Stimulated activated naive CD8-positive, alpha-beta T cell treated with anti-CD3 and anti-CD28 coated beads, Interleukin-15, amount 100 ng/mL, for 72 hours (primary cell): ENCODE results near the gene CASQ2.

Experiments used
- ATAC-seq: fragments of 150-1000 bp; cut with Tn5 transposase; 2 replicates; pipeline ENCODE4 v1.10.0; 2021; ENCODE audit warnings: mild to moderate bottlenecking, moderate library complexity
- DNase-seq, 2 donors: peaks; one replicate each; pipeline ENCODE4 v3.0.0; 2021 to 2022
- H3K27ac Mint-ChIP-seq, 2 donors: one replicate each; pipeline ENCODE4 v1.8.0; 2022; ENCODE audit warnings: mild to moderate bottlenecking in 2 of 2, mixed read lengths in 2 of 2, moderate library complexity in 2 of 2
- H3K27me3 Mint-ChIP-seq: one replicate; pipeline ENCODE4 v1.8.0; 2022; ENCODE audit warnings: mixed read lengths
- H3K4me1 Mint-ChIP-seq: one replicate; pipeline ENCODE4 v1.8.0; 2022; ENCODE audit warnings: mild to moderate bottlenecking, mixed read lengths
- H3K4me3 Mint-ChIP-seq, 2 donors: one replicate each; pipeline ENCODE4 v1.8.0; 2022; ENCODE audit warnings: mild to moderate bottlenecking in 2 of 2, mixed read lengths in 2 of 2, moderate library complexity in 1 of 2
- H3K9me3 Mint-ChIP-seq, 2 donors: one replicate each; pipeline ENCODE4 v1.8.0; 2022; ENCODE audit warnings: mixed read lengths in 2 of 2

Gene CASQ2

DNA sequence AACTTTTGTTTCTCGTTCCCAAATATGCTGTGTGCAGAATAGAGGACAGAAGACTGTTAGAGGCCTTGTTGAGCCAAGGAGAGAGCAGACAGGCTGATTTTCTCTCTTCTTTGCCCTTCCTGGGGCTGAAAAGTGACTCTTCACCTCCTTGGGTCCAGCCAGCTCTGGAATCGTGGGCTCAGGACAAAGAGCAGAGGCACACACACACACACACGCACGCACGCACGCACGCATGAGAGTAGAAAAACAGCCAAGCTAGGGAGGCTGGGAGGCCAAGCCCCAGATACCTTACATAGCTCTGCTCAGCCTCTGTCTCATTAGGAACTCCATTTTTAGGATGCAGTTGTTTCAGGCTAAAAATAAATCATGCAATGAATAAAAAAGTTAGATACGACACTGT, at the start of gene CASQ2:
Gene CASQ2, minus strand, starts transcription at position 166 of the 400 bp plus-strand sequence. CDS start 173 bp downstream, outside the sequence.
- H3K27ac Mint-ChIP-seq, result no peak within 1 kb of the TSS
- no peaks in the 10 kb centered on the region for H3K9me3 Mint-ChIP-seq
- H3K4me3 Mint-ChIP-seq, result no peak within 1 kb of the TSS
- ATAC-seq (no peak), DNase-seq (no peak)
- no peaks in the 10 kb centered on the region for H3K4me1 Mint-ChIP-seq
- H3K27me3 Mint-ChIP-seq, result peaks cover 36% of the 10 kb centered on the region

- H3K9me3 Mint-ChIP-seq, result no peaks in the 10 kb centered on the region
- DNase-seq, result no peak
- no peak for ATAC-seq
- H3K4me1 Mint-ChIP-seq, result no peaks in the 10 kb centered on the region
- H3K4me3 Mint-ChIP-seq, result no peak overlapping the region
- peaks cover 28% of the 10 kb centered on the region for H3K27me3 Mint-ChIP-seq
- H3K27ac Mint-ChIP-seq, result no peak overlapping the region
These were observed 47.2 kb upstream of the CASQ2 start for GRCh38 chr1:115815694-115816093.

GRCh38 chr1:115814685-115815398, 46.3 kb upstream of the CASQ2 start:
- H3K4me3 Mint-ChIP-seq, result no peak overlapping the region
- no peak for DNase-seq

GRCh38 chr1:115813727-115814126, 45.2 kb upstream of the CASQ2 start:
- peaks cover 28% of the 10 kb centered on the region for H3K27me3 Mint-ChIP-seq
- ATAC-seq, result peak; percentile 9
- no peaks in the 10 kb centered on the region for H3K9me3 Mint-ChIP-seq
- H3K27ac Mint-ChIP-seq, result no peak overlapping the region
- DNase-seq, result no peak
- H3K4me1 Mint-ChIP-seq, result no peaks in the 10 kb centered on the region
- no peak overlapping the region for H3K4me3 Mint-ChIP-seq

More at GRCh38 chr1:115814685-115815398, 46.3 kb upstream of the CASQ2 start:
- ATAC-seq, result no peak
- H3K27ac Mint-ChIP-seq, result no peak overlapping the region
- H3K27me3 Mint-ChIP-seq, result peaks cover 28% of the 10 kb centered on the region
- no peaks in the 10 kb centered on the region for H3K9me3 Mint-ChIP-seq
- H3K4me1 Mint-ChIP-seq, result no peaks in the 10 kb centered on the region

DNA sequence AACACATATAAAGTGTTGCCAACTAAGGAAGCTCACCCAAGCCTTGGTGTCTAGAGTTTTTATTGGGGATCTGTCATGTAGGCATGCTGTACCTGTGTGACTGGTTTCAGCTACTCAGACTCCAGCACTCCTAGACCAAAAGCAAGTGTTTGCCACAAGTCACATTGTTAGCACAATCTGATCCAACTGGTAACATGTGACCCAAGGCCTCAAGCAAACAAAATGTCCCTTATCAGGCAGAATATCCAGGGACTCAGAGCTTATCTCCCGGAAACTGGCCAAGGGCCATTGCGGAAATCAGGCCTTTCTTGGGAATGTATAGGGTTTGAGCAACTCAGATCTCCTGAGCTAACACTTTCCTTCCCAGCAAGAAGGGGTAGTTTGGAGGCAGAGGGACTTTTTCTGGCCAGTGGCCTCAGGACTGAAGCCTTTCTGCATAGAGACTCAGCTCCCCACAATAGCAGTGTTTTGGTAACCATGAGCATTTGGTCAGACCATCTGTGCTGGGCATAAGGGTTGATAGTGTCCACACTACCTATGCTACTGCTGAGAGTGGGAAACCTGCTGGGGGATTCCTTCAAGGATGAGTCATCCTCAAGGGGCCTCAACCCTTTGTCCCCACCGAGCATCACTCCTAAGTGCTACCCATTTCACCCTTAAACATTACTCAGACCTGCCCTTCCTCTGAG, 42.8 kb upstream of the CASQ2 start:
- Mint-ChIP-seq H3K9me3 (no peaks in the 10 kb centered on the region), H3K4me1 (no peaks in the 10 kb centered on the region), H3K27me3 (peaks cover 40% of the 10 kb centered on the region), H3K4me3 (no peak overlapping the region), H3K27ac (no peak overlapping the region)
- peak; percentile 37 for ATAC-seq
- no peak for DNase-seq

- Mint-ChIP-seq H3K9me3 (no peaks in the 10 kb centered on the region), H3K27me3 (peaks cover 35% of the 10 kb centered on the region), H3K4me3 (no peak overlapping the region), H3K4me1 (no peaks in the 10 kb centered on the region), H3K27ac (no peak overlapping the region)
- no peak for ATAC-seq
- no peak for DNase-seq
These were observed 42.1 kb upstream of the CASQ2 start for GRCh38 chr1:115810609-115811008.

DNA sequence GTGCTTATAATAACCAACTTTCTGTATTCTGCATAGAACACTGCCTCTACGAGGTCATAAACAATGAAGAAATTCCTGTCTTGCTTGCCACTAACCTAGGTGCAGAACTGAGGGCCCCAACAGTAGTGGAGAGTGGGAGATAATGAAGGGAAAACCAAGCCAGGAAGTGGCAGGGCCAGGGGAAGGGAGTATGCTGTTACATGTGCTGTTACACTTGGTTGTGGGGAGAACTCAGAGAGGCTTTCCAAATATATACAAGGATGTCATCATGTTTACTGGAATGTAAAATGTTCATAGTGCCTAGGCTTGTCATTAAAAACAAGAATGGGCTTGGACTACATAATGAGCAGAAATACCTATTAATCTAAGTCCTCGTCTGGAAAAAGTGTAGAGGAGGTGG, 41.3 kb upstream of the CASQ2 start:
- no peak overlapping the region for H3K4me3 Mint-ChIP-seq
- H3K27ac Mint-ChIP-seq, result peak overlapping the region in 1 of 2 donors; percentile 15
- ATAC-seq, result no peak
- DNase-seq, result no peak
- no peaks in the 10 kb centered on the region for H3K9me3 Mint-ChIP-seq
- no peaks in the 10 kb centered on the region for H3K4me1 Mint-ChIP-seq
- peaks cover 27% of the 10 kb centered on the region for H3K27me3 Mint-ChIP-seq

GRCh38 chr1:115809076-115809475, 40.6 kb upstream of the CASQ2 start:
- Mint-ChIP-seq H3K4me3 (no peak overlapping the region), H3K9me3 (no peaks in the 10 kb centered on the region), H3K27ac (peak overlapping the region in 1 of 2 donors; percentile 22), H3K4me1 (no peaks in the 10 kb centered on the region), H3K27me3 (peaks cover 24% of the 10 kb centered on the region)
- no peak for ATAC-seq
- DNase-seq, result no peak

DNA sequence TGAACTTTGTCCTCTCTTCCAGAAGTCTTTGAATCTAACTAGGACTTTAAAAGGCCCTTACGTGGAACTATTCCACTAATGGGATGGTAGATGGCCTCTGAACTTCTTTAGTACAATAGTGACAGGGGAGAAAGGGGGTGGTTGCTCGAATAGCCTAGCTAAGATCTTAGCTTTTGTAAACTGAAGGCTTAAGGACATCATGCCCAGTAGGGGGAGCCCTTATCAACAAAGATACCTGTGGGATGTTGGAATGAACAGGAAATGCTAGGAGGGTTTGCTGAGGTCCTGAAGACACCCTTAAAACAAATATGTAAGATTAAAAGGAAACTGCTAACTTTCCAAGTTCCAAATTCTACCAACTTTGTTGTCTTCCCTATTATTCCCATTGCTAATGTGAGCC, 39.2 kb upstream of the CASQ2 start:
- ATAC-seq (peak; percentile 76), DNase-seq (peak; percentile 36 to 39)
- no peaks in the 10 kb centered on the region for H3K4me1 Mint-ChIP-seq
- H3K27me3 Mint-ChIP-seq, result peaks cover 13% of the 10 kb centered on the region
- H3K27ac Mint-ChIP-seq, result no peak overlapping the region
- no peaks in the 10 kb centered on the region for H3K9me3 Mint-ChIP-seq
- H3K4me3 Mint-ChIP-seq, result no peak overlapping the region

DNA sequence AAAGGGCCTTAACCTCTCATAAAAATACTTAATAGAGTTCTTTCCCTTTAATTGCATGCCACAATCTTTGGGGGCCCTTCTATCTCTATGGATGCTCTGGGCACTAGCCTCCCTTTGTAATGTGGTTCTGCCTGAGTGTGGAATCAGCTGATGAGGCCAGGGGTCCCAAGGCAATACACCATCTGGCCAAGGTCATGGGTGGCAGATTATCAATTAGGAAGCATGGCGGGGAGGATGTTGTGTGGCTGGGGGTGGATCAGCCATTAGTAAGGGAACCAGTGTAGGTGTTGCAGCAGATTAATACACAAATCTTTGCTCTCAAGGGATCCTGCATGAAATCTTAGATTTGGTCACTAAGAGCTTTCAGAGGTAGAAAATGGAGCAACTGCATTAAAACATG, 37.1 kb upstream of the CASQ2 start:
- DNase-seq (no peak), ATAC-seq (no peak)
- Mint-ChIP-seq H3K9me3 (no peaks in the 10 kb centered on the region), H3K27me3 (peaks cover 12% of the 10 kb centered on the region), H3K4me1 (no peaks in the 10 kb centered on the region), H3K4me3 (no peak overlapping the region), H3K27ac (no peak overlapping the region)

- DNase-seq, result no peak
These were observed 33.9 kb upstream of the CASQ2 start for GRCh38 chr1:115802416-115802815.

GRCh38 chr1:115797486-115797885, 29.0 kb upstream of the CASQ2 start:
- Mint-ChIP-seq H3K27ac (no peak overlapping the region), H3K4me1 (no peaks in the 10 kb centered on the region)

More at GRCh38 chr1:115802416-115802815, 33.9 kb upstream of the CASQ2 start:
- Mint-ChIP-seq H3K4me3 (no peak overlapping the region), H3K27ac (no peak overlapping the region), H3K4me1 (no peaks in the 10 kb centered on the region), H3K27me3 (peaks cover 18% of the 10 kb centered on the region), H3K9me3 (no peaks in the 10 kb centered on the region)
- no peak for ATAC-seq

DNA sequence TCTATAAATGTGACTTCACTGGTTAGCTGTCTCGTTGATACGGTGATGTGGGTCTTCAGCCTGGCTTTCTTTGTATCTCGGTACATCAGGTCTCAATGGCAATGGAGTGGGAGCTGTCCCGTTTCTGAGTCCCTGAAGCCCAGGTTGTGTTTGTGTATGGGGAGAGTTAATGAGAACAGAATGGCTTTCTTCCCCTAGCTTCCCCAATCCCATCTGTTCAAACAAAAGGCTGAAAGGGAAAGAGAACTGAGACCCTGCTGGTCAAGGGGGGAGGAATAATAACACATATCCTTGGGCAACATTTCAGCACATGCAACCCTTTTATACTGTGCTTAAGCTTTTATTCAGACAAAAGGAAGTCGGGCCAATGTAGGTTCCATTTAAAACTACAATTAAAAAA, 28.4 kb upstream of the CASQ2 start:
- Mint-ChIP-seq H3K4me1 (no peaks in the 10 kb centered on the region), H3K27me3 (peaks cover 43% of the 10 kb centered on the region), H3K4me3 (no peak overlapping the region), H3K27ac (no peak overlapping the region), H3K9me3 (no peaks in the 10 kb centered on the region)
- no peak for ATAC-seq
- no peak for DNase-seq

More at GRCh38 chr1:115797486-115797885, 29.0 kb upstream of the CASQ2 start:
- peaks cover 37% of the 10 kb centered on the region for H3K27me3 Mint-ChIP-seq
- H3K9me3 Mint-ChIP-seq, result no peaks in the 10 kb centered on the region
- no peak for ATAC-seq
- no peak overlapping the region for H3K4me3 Mint-ChIP-seq
- DNase-seq, result no peak

- ATAC-seq (no peak), DNase-seq (no peak)
- H3K4me3 Mint-ChIP-seq, result no peak overlapping the region
- H3K4me1 Mint-ChIP-seq, result no peaks in the 10 kb centered on the region
- H3K9me3 Mint-ChIP-seq, result no peaks in the 10 kb centered on the region
- H3K27me3 Mint-ChIP-seq, result peaks cover 43% of the 10 kb centered on the region
- no peak overlapping the region for H3K27ac Mint-ChIP-seq
These were observed 27.5 kb upstream of the CASQ2 start for GRCh38 chr1:115796036-115796435.

GRCh38 chr1:115794976-115795639, 26.6 kb upstream of the CASQ2 start:
- Mint-ChIP-seq H3K27me3 (peaks cover 43% of the 10 kb centered on the region), H3K27ac (no peak overlapping the region), H3K4me1 (no peaks in the 10 kb centered on the region), H3K9me3 (no peaks in the 10 kb centered on the region), H3K4me3 (no peak overlapping the region)
- ATAC-seq, result no peak
- DNase-seq, result no peak

- Mint-ChIP-seq H3K27ac (no peak overlapping the region), H3K4me3 (no peak overlapping the region), H3K4me1 (no peaks in the 10 kb centered on the region), H3K27me3 (peaks cover 35% of the 10 kb centered on the region), H3K9me3 (no peaks in the 10 kb centered on the region)
- no peak for ATAC-seq
- DNase-seq, result no peak
These were observed 24.6 kb upstream of the CASQ2 start for GRCh38 chr1:115793162-115793561.
